Stomach (tissue), 4 donors: ENCODE results near the gene RSRP1.

Experiments used
- POLR2AphosphoS5 ChIP-seq, 3 donors: sonication (generic); formaldehyde crosslinking; IDR thresholded peaks; one replicate each; pipeline ENCODE4 v1.6.1; 2016; ENCODE audit warnings: antibody characterized with exemption in 3 of 3
- TF ChIP-seq, protein P1 (sequence below), 7 experiments: fragments of 450-650 bp in 4 of 7; fragments of 200-600 bp in 3 of 7; sonication (generic) in 3 of 7; IDR thresholded peaks; one replicate each; pipeline ENCODE4 v1.5.1; 2016 to 2019; ENCODE audit warnings: antibody characterized with exemption in 7 of 7, control low read depth in 2 of 7, mild to moderate bottlenecking in 1 of 7

GRCh38 chr1:25197235-25197975, 49.8 kb downstream of the RSRP1 start:
- TF ChIP-seq, protein P1, sequence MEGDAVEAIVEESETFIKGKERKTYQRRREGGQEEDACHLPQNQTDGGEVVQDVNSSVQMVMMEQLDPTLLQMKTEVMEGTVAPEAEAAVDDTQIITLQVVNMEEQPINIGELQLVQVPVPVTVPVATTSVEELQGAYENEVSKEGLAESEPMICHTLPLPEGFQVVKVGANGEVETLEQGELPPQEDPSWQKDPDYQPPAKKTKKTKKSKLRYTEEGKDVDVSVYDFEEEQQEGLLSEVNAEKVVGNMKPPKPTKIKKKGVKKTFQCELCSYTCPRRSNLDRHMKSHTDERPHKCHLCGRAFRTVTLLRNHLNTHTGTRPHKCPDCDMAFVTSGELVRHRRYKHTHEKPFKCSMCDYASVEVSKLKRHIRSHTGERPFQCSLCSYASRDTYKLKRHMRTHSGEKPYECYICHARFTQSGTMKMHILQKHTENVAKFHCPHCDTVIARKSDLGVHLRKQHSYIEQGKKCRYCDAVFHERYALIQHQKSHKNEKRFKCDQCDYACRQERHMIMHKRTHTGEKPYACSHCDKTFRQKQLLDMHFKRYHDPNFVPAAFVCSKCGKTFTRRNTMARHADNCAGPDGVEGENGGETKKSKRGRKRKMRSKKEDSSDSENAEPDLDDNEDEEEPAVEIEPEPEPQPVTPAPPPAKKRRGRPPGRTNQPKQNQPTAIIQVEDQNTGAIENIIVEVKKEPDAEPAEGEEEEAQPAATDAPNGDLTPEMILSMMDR (IDR thresholded peaks at IDR 0.05): no peak
- no peak for TF ChIP-seq POLR2AphosphoS5 (IDR thresholded peaks at IDR 0.05)
